AG09309 (cell line): ENCODE data around the gene BTBD9.

ENCODE experiments used
- DNase-seq: peaks from one replicate; pipeline ENCODE4 v3.0.0-alpha.2; 2010; ENCODE audit warnings: low read depth
- H3K4me3 ChIP-seq: 2 replicates; pipeline ENCODE4 v1.5.1; 2011; ENCODE audit warnings: mild to moderate bottlenecking, low read depth, low read length, moderate library complexity; ENCODE audit not compliant: control insufficient read depth
- TF ChIP-seq, protein P1 (sequence below): IDR thresholded peaks from 2 replicates; pipeline ENCODE4 v1.5.1; 2011; ENCODE audit warnings: mild to moderate bottlenecking, low read depth, low read length, inconsistent platforms; ENCODE audit not compliant: insufficient read depth, control insufficient read depth; ENCODE audit errors: missing control alignments

BTBD9 gene

DNA sequence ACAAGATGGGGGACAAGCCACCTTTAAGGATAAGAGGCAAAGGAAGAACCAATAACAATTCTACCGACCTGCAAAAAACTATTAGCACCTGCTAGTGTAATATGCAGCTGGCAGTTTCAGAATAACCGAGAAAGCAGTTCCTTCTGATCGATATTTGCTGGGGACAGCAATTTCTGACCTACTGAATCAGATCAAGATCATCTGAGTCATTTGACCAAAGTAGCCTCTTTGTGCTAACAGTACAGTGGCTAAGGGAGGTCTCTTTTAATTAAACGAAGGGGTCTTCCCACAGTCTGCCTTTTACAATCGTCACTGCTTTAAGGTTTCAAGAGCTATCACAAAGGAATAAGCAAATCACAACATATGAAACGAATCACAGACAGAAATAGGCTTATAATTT, 318.9 kb downstream of the BTBD9 start:
- no peak for DNase-seq
- no peak overlapping the region for H3K4me3 ChIP-seq
- TF ChIP-seq, protein P1, sequence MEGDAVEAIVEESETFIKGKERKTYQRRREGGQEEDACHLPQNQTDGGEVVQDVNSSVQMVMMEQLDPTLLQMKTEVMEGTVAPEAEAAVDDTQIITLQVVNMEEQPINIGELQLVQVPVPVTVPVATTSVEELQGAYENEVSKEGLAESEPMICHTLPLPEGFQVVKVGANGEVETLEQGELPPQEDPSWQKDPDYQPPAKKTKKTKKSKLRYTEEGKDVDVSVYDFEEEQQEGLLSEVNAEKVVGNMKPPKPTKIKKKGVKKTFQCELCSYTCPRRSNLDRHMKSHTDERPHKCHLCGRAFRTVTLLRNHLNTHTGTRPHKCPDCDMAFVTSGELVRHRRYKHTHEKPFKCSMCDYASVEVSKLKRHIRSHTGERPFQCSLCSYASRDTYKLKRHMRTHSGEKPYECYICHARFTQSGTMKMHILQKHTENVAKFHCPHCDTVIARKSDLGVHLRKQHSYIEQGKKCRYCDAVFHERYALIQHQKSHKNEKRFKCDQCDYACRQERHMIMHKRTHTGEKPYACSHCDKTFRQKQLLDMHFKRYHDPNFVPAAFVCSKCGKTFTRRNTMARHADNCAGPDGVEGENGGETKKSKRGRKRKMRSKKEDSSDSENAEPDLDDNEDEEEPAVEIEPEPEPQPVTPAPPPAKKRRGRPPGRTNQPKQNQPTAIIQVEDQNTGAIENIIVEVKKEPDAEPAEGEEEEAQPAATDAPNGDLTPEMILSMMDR, result no peak

DNA sequence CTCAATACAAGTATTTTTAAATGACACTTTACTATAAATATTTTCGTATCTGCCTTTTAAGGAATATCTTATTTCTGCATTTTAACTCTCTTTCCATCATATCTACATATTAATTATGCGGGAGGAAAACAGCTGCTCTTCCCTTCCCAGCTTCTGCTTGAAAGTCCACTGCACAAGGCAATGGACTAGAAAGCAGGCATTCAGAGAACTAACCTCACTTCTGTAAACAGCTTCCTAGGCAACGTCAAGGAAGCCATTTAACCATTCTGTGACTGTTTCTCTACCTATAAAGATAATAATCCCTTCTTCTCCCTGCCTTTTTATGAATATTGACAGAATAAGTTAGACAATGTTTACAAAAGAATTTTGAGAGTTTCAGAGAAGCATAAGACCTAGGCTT, 319.4 kb downstream of the BTBD9 start:
- TF ChIP-seq, protein P1, result no peak
- H3K4me3 ChIP-seq, result no peak overlapping the region
- DNase-seq, result no peak

DNA sequence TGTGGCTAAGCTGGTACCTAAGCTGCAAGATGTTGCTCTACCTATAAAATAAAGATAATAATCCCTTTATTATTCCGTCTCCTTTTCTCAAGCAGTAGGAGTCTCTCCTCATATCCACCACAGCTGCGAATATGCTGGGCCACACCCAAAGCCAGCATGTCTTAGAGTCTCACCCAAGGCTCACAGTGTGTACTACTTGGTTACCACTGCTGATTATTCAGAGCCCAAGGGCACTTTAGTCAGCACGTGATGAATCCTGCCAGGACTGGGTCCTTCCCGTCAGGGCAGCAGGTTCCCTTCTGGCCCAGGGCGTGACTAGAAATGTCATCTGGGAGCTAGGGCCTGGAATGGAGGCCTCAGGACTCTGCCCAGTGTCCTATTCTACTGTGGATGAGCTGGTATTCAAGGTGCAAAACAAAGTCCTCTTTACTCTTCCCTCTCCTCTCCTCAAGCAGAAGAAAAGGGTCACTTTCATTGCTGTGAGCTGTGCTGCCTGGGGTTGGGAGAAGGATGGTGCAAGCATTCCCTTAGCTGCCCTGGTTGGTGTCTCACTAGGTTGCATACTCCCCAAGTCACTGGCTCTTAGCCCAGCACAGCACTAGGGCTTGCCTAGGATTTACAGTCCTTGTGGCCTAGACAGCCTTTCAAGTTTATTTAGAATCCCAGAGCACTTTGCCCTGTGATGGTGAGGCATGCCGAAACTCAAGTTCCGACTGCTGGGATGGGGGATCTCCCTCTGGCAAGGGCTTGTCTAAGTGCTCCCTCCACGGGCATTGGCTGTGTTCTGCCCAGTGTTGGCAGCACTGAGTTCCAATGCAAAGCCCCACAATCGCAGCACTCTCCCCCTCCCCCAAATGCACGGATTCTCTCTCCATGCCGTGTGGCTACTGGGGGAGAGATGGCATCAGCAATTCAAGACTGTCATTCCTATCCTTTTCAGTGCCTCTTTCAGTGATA, 320.2 kb downstream of the BTBD9 start:
- H3K4me3 ChIP-seq, result no peak overlapping the region
- TF ChIP-seq, protein P1, result no peak
- no peak for DNase-seq

DNA sequence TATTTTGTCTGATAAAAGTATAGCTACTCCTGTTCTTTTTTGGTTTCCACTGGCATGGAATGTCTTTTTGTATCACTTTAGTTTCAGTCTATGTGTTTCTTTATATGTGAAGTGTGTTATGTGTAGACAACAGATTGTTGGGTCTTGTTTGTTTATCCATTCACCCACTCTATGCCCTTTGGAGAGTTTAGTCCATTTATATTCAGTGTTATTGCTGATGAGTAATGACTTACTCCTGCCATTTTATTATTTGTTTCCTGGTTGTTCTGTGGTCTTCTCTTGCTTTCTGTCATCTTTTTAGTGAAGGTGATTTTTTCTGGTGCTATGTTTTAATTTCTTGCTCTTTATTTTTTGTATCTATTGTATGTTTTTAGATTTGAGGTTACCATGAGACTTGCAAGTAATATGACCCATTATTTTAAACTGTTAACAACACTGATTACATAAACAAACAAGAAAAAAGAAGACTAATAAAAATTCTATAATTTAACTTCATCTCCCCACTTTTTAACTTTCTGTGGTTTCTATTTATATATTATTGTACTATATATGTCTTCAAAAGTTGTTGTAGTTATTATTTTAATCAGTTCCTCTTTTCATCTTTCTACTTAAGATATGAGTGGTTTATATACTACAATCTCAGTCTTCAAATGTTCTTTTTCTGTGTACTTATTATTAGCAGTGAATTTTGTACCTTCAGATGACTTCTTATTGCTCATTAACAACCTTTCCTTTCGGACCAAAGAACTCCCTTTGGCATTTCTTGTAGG, 323.4 kb downstream of the BTBD9 start:
- DNase-seq, result no peak
- H3K4me3 ChIP-seq, result no peak overlapping the region
- TF ChIP-seq, protein P1, result no peak

DNA sequence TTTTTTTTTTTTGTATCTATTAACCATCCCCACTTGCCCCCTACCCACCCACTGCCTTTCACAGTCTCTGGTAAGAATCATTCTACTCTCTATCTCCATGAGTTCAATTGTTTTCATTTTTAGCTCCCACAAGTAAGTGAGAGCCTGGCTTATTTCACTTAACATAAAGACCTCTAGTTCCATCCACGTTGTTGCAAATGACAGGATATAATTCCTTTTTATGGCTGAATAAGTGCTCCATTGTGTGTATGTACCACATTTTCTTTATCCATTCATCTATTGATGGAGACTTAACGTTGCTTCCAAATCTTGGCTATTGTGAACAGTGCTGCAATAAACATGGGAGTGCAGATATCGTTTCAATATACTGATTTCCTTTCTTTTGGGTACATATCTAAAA, 328.5 kb downstream of the BTBD9 start:
- no peak for DNase-seq
- TF ChIP-seq, protein P1, result no peak
- no peak overlapping the region for H3K4me3 ChIP-seq

DNA sequence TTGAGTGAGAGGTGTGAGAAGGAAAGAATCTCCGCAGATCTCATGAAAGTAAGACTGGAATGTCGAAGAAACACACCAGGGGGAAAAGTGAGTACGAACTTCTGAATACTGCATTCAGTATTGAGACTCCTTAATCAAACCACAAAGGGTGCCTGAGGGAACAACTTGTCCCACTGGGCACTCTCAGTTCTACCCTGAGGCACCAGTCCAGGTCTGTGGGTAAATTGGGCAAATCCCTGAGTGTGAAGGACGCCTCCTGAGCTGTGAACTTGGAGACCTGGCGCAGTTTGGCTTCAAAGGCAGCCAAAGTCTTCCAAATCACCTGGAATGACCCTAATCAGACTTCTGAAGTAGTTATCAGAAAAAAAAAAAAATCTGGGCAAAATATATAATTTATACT, 329.7 kb downstream of the BTBD9 start:
- no peak for DNase-seq
- TF ChIP-seq, protein P1, result no peak
- H3K4me3 ChIP-seq, result no peak overlapping the region
